HepG2 (cell line): ENCODE results near the gene TAF7. TPM values are rescaled to one million over a fixed set of nuclear protein-coding genes. Genes with fewer than 3 reads are reported as not detected.

Experiments
- ASH2L ChIP-seq: fragments of 300-600, 200-600 bp; sonication (generic); IDR thresholded peaks from 2 replicates; pipeline ENCODE4 v1.7.0; 2017; ENCODE audit warnings: low read depth, mild to moderate bottlenecking, moderate library complexity, mixed read lengths, low read length; ENCODE audit not compliant: insufficient read length
- FOXJ3 ChIP-seq: sonication (generic); formaldehyde crosslinking; IDR thresholded peaks from 2 replicates; pipeline ENCODE4 v1.4.0; 2020; ENCODE audit warnings: missing genetic modification reagents, mild to moderate bottlenecking, borderline replicate concordance
- HNRNPL ChIP-seq: fragments of 200-400 bp; formaldehyde crosslinking; IDR thresholded peaks from 2 replicates; pipeline ENCODE4 v1.6.1; 2017; ENCODE audit warnings: mild to moderate bottlenecking, low read depth, low read length
- HOXA9 ChIP-seq: sonication (generic); formaldehyde crosslinking; IDR thresholded peaks from 2 replicates; pipeline ENCODE4 v1.8.1; 2022; ENCODE audit warnings: missing genetic modification reagents, mild to moderate bottlenecking, moderate library complexity, borderline replicate concordance
- JUN ChIP-seq: sonication (generic); formaldehyde crosslinking; IDR thresholded peaks from 2 replicates; pipeline ENCODE4 v1.4.0; 2020; ENCODE audit warnings: mild to moderate bottlenecking, missing genetic modification reagents
- KAT8 ChIP-seq: IDR thresholded peaks from 2 replicates; pipeline ENCODE4 v1.6.1; 2016; ENCODE audit warnings: missing genetic modification reagents, missing compliant biosample characterization
- MXD4 ChIP-seq: IDR thresholded peaks from 2 replicates; pipeline ENCODE4 v1.6.1; 2016; ENCODE audit warnings: mild to moderate bottlenecking, missing biosample characterization, missing genetic modification reagents
- NFRKB ChIP-seq: fragments of 450-650 bp; IDR thresholded peaks from 2 replicates; pipeline ENCODE4 v1.6.1; 2017
- NFYB ChIP-seq: sonication (generic); formaldehyde crosslinking; IDR thresholded peaks from 2 replicates; pipeline ENCODE4 v1.4.0; 2020; ENCODE audit warnings: missing genetic modification reagents
- POLR2A ChIP-seq, 2 experiments: IDR thresholded peaks; 2 replicates each; pipeline ENCODE4 v1.6.1; 2011; ENCODE audit warnings: low read depth in 2 of 2, low read length in 2 of 2, mild to moderate bottlenecking in 1 of 2, moderate library complexity in 1 of 2; ENCODE audit not compliant: insufficient read depth in 1 of 2
- RAD21 ChIP-seq: fragments of 450-650 bp; formaldehyde crosslinking; IDR thresholded peaks from 2 replicates; pipeline ENCODE4 v1.5.0; 2020; ENCODE audit warnings: mild to moderate bottlenecking
- SAFB2 ChIP-seq: sonication (generic); formaldehyde crosslinking; IDR thresholded peaks from 2 replicates; pipeline ENCODE4 v1.5.1; 2020; ENCODE audit warnings: missing genetic modification reagents, low read depth, mild to moderate bottlenecking, borderline replicate concordance
- SAP130 ChIP-seq: IDR thresholded peaks from 2 replicates; pipeline ENCODE4 v1.6.1; 2016; ENCODE audit warnings: low read depth
- SMC3 ChIP-seq: IDR thresholded peaks from 2 replicates; pipeline ENCODE4 v1.6.1; 2011; ENCODE audit warnings: low read length, improper control_type of control experiment
- SP4 ChIP-seq: sonication (generic); formaldehyde crosslinking; IDR thresholded peaks from 2 replicates; pipeline ENCODE4 v1.8.1; 2023; ENCODE audit warnings: mild to moderate bottlenecking, missing genetic modification reagents
- STAG1 ChIP-seq: sonication (generic); formaldehyde crosslinking; IDR thresholded peaks from 2 replicates; pipeline ENCODE4 v1.4.0; 2020; ENCODE audit warnings: missing genetic modification reagents
- U2AF1 ChIP-seq: fragments of 200-400 bp; formaldehyde crosslinking; optimal IDR thresholded peaks from 2 replicates; pipeline ENCODE3; 2017; ENCODE audit warnings: mild to moderate bottlenecking, low read depth, low read length
- ZNF143 ChIP-seq: sonication (generic); formaldehyde crosslinking; IDR thresholded peaks from 2 replicates; pipeline ENCODE4 v1.4.0; 2020; ENCODE audit warnings: missing genetic modification reagents
- ZNF547 ChIP-seq: sonication (generic); formaldehyde crosslinking; IDR thresholded peaks from 2 replicates; pipeline ENCODE4 v1.5.1; 2020; ENCODE audit warnings: mild to moderate bottlenecking, missing genetic modification reagents
- ZNF550 ChIP-seq: sonication (generic); formaldehyde crosslinking; IDR thresholded peaks from 2 replicates; pipeline ENCODE4 v1.4.0; 2020; ENCODE audit warnings: mild to moderate bottlenecking, missing genetic modification reagents, borderline replicate concordance
- ZNF563 ChIP-seq: sonication (generic); formaldehyde crosslinking; IDR thresholded peaks from 2 replicates; pipeline ENCODE4 v1.8.0; 2022; ENCODE audit warnings: mild to moderate bottlenecking, moderate library complexity, missing genetic modification reagents
- ZNF574 ChIP-seq: sonication (generic); formaldehyde crosslinking; IDR thresholded peaks from 2 replicates; pipeline ENCODE4 v1.4.0; 2020; ENCODE audit warnings: missing genetic modification reagents
- ZNF605 ChIP-seq: sonication (generic); formaldehyde crosslinking; IDR thresholded peaks from 2 replicates; pipeline ENCODE4 v1.8.0; 2022; ENCODE audit warnings: mild to moderate bottlenecking, missing genetic modification reagents
- ZNF777 ChIP-seq: sonication (generic); formaldehyde crosslinking; IDR thresholded peaks from 2 replicates; pipeline ENCODE4 v1.4.0; 2020; ENCODE audit warnings: missing genetic modification reagents
- polyA plus RNA-seq, 8 experiments: library from polyadenylated mRNA; depleted of rRNA in 3 of 8; stranded (reverse) in 7 of 8; unstranded in 1 of 8; fragments of >200 nt; fragmentation: Illumina TruSeq in 4 of 8; extraction: Trizol in 4 of 8; gene quantifications; 2 replicates each; pipeline versions ENCODE4 v1.2.1 to v1.2.3, GENCODE V29; 2011 to 2016; ENCODE audit warnings: low read depth in 4 of 8, missing spikeins in 1 of 8, mixed read lengths in 1 of 8; ENCODE audit not compliant: insufficient read depth in 1 of 8
- total RNA-seq, 5 experiments: library from RNA; depleted of rRNA; stranded (reverse); fragments of >200 nt; fragmentation: Illumina TruSeq; extraction: Trizol; gene quantifications; 2 replicates each; pipeline ENCODE4 v1.2.3, GENCODE V29; 2016; ENCODE audit warnings: low read depth in 1 of 5
- TF ChIP-seq, protein P1 (sequence below): sonication (generic); formaldehyde crosslinking; IDR thresholded peaks from 2 replicates; pipeline ENCODE4; 2020; ENCODE audit warnings: missing genetic modification reagents, mild to moderate bottlenecking, borderline replicate concordance

Gene TAF7
- total and polyA plus RNA-seq, 2 of the 13 experiments (the other 11 are each of a cell fraction or from before 2014, with no cell fraction given) = 41.6 to 61.5 TPM

DNA sequence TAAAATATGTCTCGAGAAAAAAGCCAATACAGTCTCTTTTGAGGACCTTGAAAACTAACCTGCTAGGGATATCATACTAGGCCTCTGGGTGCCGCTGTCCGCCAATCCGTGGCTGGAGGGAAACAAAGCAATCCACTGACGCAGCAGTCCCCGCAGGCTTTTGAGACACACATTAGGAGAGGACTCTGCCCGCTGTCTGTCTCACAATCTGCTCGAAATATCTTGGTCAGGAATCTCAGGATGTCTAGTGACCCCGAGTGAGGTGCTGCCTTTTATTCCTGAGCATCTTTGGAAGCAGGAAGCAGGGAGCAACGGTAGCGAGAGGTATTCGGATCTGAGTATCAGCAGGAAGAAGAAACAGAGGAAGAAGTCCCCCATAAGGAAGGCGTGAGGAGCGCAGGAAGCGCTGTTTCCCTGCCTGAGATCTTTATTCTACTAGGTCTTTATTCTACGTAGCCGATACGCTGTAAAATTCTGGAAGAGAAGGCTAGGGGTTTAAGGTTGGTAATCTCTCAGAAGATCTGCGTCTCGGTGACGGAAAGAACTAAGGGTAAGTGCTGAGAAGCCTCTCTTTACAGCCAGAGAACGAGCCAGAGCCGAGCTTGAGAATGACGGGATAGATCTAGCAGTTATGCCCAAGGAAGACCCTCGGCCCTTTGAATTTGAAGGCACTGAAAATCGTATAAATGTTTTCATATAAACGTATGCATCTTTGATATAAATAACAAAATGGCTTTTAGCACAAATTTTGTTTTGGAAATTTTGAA is 5.7 kb upstream of the TAF7 start (continued):
- TF ChIP-seq, protein P1, sequence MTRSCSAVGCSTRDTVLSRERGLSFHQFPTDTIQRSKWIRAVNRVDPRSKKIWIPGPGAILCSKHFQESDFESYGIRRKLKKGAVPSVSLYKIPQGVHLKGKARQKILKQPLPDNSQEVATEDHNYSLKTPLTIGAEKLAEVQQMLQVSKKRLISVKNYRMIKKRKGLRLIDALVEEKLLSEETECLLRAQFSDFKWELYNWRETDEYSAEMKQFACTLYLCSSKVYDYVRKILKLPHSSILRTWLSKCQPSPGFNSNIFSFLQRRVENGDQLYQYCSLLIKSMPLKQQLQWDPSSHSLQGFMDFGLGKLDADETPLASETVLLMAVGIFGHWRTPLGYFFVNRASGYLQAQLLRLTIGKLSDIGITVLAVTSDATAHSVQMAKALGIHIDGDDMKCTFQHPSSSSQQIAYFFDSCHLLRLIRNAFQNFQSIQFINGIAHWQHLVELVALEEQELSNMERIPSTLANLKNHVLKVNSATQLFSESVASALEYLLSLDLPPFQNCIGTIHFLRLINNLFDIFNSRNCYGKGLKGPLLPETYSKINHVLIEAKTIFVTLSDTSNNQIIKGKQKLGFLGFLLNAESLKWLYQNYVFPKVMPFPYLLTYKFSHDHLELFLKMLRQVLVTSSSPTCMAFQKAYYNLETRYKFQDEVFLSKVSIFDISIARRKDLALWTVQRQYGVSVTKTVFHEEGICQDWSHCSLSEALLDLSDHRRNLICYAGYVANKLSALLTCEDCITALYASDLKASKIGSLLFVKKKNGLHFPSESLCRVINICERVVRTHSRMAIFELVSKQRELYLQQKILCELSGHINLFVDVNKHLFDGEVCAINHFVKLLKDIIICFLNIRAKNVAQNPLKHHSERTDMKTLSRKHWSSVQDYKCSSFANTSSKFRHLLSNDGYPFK (CRISPR knock-in tag) = no peak
- no peak for TF ChIP-seq SAFB2 (CRISPR knock-in tag)
- no peak for TF ChIP-seq NFRKB
- no peak for TF ChIP-seq HOXA9 (CRISPR knock-in tag)
- TF ChIP-seq FOXJ3 = no peak
- TF ChIP-seq ZNF563 (CRISPR knock-in tag) = no peak
- TF ChIP-seq ZNF605 (CRISPR knock-in tag) = peak; percentile 26; the same call in 1 of the 2 replicates
- TF ChIP-seq NFYB (CRISPR knock-in tag) = 0 out of 2 replicates have a peak, but pooled peaks have one; percentile 9
- TF ChIP-seq HNRNPL = no peak
- TF ChIP-seq ZNF550 = no peak
- no peak for TF ChIP-seq U2AF1
- TF ChIP-seq ZNF143 = no peak
- peak; percentile 37; the same call in 1 of the 2 replicates for TF ChIP-seq ZNF574 (CRISPR knock-in tag)
- peak in 1 of 2 experiments; percentile 39; a peak in 1 of 4 replicates for TF ChIP-seq POLR2A (IDR thresholded peaks at IDR 0.05; ENCODE audit: insufficient read depth in 1 of 2, low read depth in 2 of 2, low read length in 2 of 2)
- no peak for TF ChIP-seq JUN
- 0 out of 2 replicates have a peak, but pooled peaks have one; percentile 50 for TF ChIP-seq ZNF547
- peak; percentile 40 for TF ChIP-seq STAG1 (CRISPR knock-in tag)
- no peak for TF ChIP-seq ZNF777
- 0 out of 2 replicates have a peak, but pooled peaks have one; percentile 20 for TF ChIP-seq KAT8
- 0 out of 2 replicates have a peak, but pooled peaks have one; percentile 24 for TF ChIP-seq RAD21 (CRISPR knock-in tag)
- TF ChIP-seq SMC3 = peak; percentile 30; the same call in 1 of the 2 replicates
- TF ChIP-seq MXD4 (CRISPR knock-in tag) = no peak
- peak; percentile 34; the same call in 1 of the 2 replicates for TF ChIP-seq SP4 (CRISPR knock-in tag)
- peak; percentile 32 for TF ChIP-seq ASH2L
- TF ChIP-seq SAP130 = peak; percentile 32; the same call in 1 of the 2 replicates
